Progenitor cell of endocrine pancreas (in vitro differentiated cells): Measurements from ENCODE around the gene SFI1. TPM values are rescaled to one million over a fixed set of nuclear protein-coding genes. Genes with fewer than 3 reads are reported as not detected.

Source experiments
- DNase-seq: peaks from one replicate; pipeline ENCODE4 v3.0.0; 2021; ENCODE audit warnings: low spot score; ENCODE audit not compliant: unreplicated experiment
- H3K27ac Mint-ChIP-seq: 2 replicates; pipeline ENCODE4 v1.8.0; 2021; ENCODE audit warnings: mild to moderate bottlenecking, moderate library complexity, mixed read lengths
- H3K27me3 Mint-ChIP-seq: 2 replicates; pipeline ENCODE4 v1.8.0; 2021; ENCODE audit warnings: mixed read lengths
- H3K36me3 Mint-ChIP-seq: 2 replicates; pipeline ENCODE4 v1.8.0; 2022; ENCODE audit warnings: mixed read lengths; ENCODE audit not compliant: insufficient read depth
- H3K4me1 Mint-ChIP-seq: 2 replicates; pipeline ENCODE4 v1.8.0; 2021; ENCODE audit warnings: low read depth, mixed read lengths
- H3K4me3 Mint-ChIP-seq: 2 replicates; pipeline ENCODE4 v1.8.0; 2021; ENCODE audit warnings: low read depth, mild to moderate bottlenecking, moderate library complexity, mixed read lengths
- H3K9me3 Mint-ChIP-seq: 2 replicates; pipeline ENCODE4 v1.8.0; 2021; ENCODE audit warnings: low read depth, mixed read lengths
- total RNA-seq: library from RNA; stranded (reverse); gene quantifications from 2 replicates; pipeline ENCODE4 v1.2.1, GENCODE V29; 2021
- TF ChIP-seq, protein P1 (sequence below): fragments of 200-600 bp; sonication (generic); IDR thresholded peaks from one replicate; pipeline ENCODE4 v1.5.0; 2021; ENCODE audit warnings: antibody characterized with exemption, mild to moderate bottlenecking; ENCODE audit not compliant: unreplicated experiment

Gene SFI1
- total RNA-seq, 1 donor from 2014 or later, result 66.3 TPM

DNA sequence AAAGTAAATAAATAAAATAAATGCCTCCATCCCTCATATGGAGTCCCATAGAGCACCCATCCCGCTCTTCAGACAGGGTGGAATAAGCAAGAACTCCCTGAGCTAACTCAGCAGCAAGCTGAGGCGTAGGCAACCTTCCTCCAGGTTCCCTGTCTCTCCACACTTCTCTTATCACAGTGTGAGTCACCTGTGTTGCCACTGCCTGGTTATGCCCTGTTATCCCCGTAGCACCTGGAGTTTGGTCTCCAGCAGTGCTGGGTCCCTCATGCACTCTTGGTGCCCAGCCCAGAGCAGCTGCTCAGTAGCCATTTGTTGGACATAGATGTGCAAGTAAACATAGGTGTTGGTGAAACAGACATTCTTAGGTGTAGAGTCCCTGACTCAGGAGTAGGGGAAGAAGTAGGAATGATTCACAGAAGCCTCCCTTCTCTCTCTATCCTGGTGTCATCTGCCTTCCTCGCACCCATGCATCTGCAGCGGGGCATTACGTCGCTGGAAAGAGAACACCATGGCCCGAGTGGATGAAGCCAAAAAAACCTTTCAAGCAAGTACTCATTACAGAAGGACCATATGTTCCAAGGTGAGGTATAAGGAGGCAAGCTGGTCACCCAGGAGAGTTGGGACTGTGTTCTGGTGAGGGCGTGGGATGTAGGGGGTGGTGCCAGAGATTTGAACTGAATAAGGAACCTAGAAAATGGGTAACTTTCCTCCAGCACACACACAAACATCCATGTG lies 109.7 kb downstream of the SFI1 start:
- Mint-ChIP-seq H3K27ac (peak overlapping the region; percentile 49), H3K4me1 (no peaks in the 10 kb centered on the region)
- TF ChIP-seq, protein P1, sequence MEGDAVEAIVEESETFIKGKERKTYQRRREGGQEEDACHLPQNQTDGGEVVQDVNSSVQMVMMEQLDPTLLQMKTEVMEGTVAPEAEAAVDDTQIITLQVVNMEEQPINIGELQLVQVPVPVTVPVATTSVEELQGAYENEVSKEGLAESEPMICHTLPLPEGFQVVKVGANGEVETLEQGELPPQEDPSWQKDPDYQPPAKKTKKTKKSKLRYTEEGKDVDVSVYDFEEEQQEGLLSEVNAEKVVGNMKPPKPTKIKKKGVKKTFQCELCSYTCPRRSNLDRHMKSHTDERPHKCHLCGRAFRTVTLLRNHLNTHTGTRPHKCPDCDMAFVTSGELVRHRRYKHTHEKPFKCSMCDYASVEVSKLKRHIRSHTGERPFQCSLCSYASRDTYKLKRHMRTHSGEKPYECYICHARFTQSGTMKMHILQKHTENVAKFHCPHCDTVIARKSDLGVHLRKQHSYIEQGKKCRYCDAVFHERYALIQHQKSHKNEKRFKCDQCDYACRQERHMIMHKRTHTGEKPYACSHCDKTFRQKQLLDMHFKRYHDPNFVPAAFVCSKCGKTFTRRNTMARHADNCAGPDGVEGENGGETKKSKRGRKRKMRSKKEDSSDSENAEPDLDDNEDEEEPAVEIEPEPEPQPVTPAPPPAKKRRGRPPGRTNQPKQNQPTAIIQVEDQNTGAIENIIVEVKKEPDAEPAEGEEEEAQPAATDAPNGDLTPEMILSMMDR, result no peak

GRCh38 chr22:31607696-31608095 lies 111.4 kb downstream of the SFI1 start:
- Mint-ChIP-seq H3K9me3 (no peaks in the 10 kb centered on the region), H3K4me3 (no peak overlapping the region), H3K36me3 (peaks cover 3% of the 10 kb centered on the region), H3K4me1 (no peaks in the 10 kb centered on the region), H3K27me3 (no peaks in the 10 kb centered on the region), H3K27ac (no peak overlapping the region)
- DNase-seq, result no peak
- TF ChIP-seq, protein P1, result no peak

More for the DNA sequence above, 109.7 kb downstream of the SFI1 start:
- no peaks in the 10 kb centered on the region for H3K9me3 Mint-ChIP-seq
- H3K27me3 Mint-ChIP-seq, result no peaks in the 10 kb centered on the region
- H3K36me3 Mint-ChIP-seq, result peaks cover 2% of the 10 kb centered on the region
- no peak for DNase-seq
- no peak overlapping the region for H3K4me3 Mint-ChIP-seq

GRCh38 chr22:31609716-31610115 lies 113.4 kb downstream of the SFI1 start:
- Mint-ChIP-seq H3K27ac (no peak overlapping the region), H3K4me3 (no peak overlapping the region), H3K36me3 (peaks cover 3% of the 10 kb centered on the region), H3K27me3 (no peaks in the 10 kb centered on the region), H3K9me3 (no peaks in the 10 kb centered on the region), H3K4me1 (no peaks in the 10 kb centered on the region)
- TF ChIP-seq, protein P1, result no peak
- DNase-seq, result no peak

DNA sequence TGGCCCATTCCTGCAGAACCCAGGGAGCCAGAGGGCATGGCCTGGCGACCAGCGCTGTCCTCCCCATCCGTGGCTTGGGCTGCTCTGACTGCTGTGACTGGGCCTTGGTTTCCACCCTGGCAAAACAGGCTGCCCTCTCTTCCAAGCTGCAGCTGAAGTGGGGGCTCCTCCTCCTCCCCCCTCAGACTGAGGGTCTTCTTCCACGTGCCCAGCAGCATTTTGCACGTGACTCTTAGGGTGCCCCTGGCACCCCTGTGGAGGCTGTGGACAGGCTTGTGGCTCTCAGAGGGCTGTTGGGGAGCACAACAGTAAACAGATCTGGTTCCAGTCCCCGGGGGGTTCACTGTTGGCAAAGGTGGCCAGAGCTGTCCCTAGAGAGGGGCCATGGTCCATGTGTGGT lies 114.3 kb downstream of the SFI1 start:
- Mint-ChIP-seq H3K9me3 (no peaks in the 10 kb centered on the region), H3K27ac (no peak overlapping the region), H3K36me3 (peaks cover 3% of the 10 kb centered on the region), H3K27me3 (no peaks in the 10 kb centered on the region), H3K4me1 (peaks cover 1% of the 10 kb centered on the region), H3K4me3 (no peak overlapping the region)
- no peak for DNase-seq
- TF ChIP-seq, protein P1, result no peak

GRCh38 chr22:31611061-31611760 lies 114.9 kb downstream of the SFI1 start:
- Mint-ChIP-seq H3K9me3 (no peaks in the 10 kb centered on the region), H3K36me3 (peaks cover 3% of the 10 kb centered on the region), H3K4me1 (peaks cover 3% of the 10 kb centered on the region), H3K27ac (no peak overlapping the region), H3K4me3 (no peak overlapping the region), H3K27me3 (no peaks in the 10 kb centered on the region)
- no peak for DNase-seq
- TF ChIP-seq, protein P1, result no peak
